Endothelial cell of umbilical vein (primary cell): Measurements from ENCODE around the gene C2CD4D. TPM values are rescaled to one million over a fixed set of nuclear protein-coding genes. Genes with fewer than 3 reads are reported as not detected.

ENCODE experiments used
- BruUV-seq: library from RNA; stranded (reverse); fragments of 400-500 nt; replicated peaks from 2 replicates; lab custom pipeline; 2021; lab: Mats Ljungman, UMichigan
- CTCF ChIA-PET: fragments of 300-600, 350-600 bp; sonication (Branson Sonifier 250); formaldehyde crosslinking; loops from one replicate; lab custom pipeline; 2021; ENCODE audit warnings: antibody characterized with exemption, inconsistent platforms; lab: Charles Lee
- POLR2A ChIA-PET: fragments of 300-600, 350-600 bp; sonication (Branson Sonifier 250); formaldehyde crosslinking; loops from one replicate; lab custom pipeline; 2021; ENCODE audit warnings: antibody characterized with exemption, inconsistent platforms; lab: Charles Lee
- DNase-seq: peaks from one replicate; pipeline ENCODE4 v3.0.0-alpha.2; 2011; ENCODE audit warnings: low read depth, low spot score
- FAIRE-seq: peaks from 2 replicates; lab custom pipeline; 2011; peaks lifted over from hg19 to GRCh38; lab: Jason Lieb, UNC
- H2AFZ ChIP-seq: 2 replicates; pipeline ENCODE4 v1.6.0; 2012; ENCODE audit warnings: low read depth, low read length, control low read depth, inconsistent platforms
- H3K27ac ChIP-seq: 2 replicates; pipeline ENCODE4 v1.5.1; 2011; ENCODE audit warnings: low read depth, mild to moderate bottlenecking, control low read depth, low read length, moderate library complexity; ENCODE audit not compliant: insufficient read depth
- H3K27me3 ChIP-seq, 2 experiments: 2 replicates each; pipeline versions ENCODE4 v1.6.0 to v1.6.1; 2011; ENCODE audit warnings: low read length in 2 of 2, mixed read lengths in 1 of 2; ENCODE audit not compliant: control insufficient read depth in 2 of 2, insufficient read depth in 2 of 2
- H3K36me3 ChIP-seq, 2 experiments: 2 replicates in 1 of 2; 3 replicates in 1 of 2; pipeline ENCODE4 v1.5.1; 2011; ENCODE audit warnings: low read length in 2 of 2, mild to moderate bottlenecking in 1 of 2, moderate library complexity in 1 of 2; ENCODE audit not compliant: control insufficient read depth in 2 of 2, insufficient read depth in 2 of 2; ENCODE audit errors: extremely low read depth in 1 of 2
- H3K4me1 ChIP-seq: 3 replicates; pipeline ENCODE4 v1.5.1; 2011; ENCODE audit warnings: mild to moderate bottlenecking, low read length; ENCODE audit not compliant: control insufficient read depth, insufficient read depth; ENCODE audit errors: extremely low read depth
- H3K4me2 ChIP-seq: 2 replicates; pipeline ENCODE4 v1.6.1; 2011; ENCODE audit warnings: low read length, control low read depth, mixed read lengths; ENCODE audit not compliant: insufficient read depth
- H3K4me3 ChIP-seq, 3 experiments: fragments of 200-600 bp in 1 of 3; sonication (generic), shearing (Covaris generic) in 1 of 3; replicated peaks in 1 of 3; 2 replicates each; pipeline ENCODE4 v1.5.1; 2011 to 2016; ENCODE audit warnings: control low read depth in 3 of 3, low read length in 3 of 3, mild to moderate bottlenecking in 2 of 3, inconsistent platforms in 1 of 3, low read depth in 1 of 3, moderate library complexity in 1 of 3; ENCODE audit not compliant: insufficient read depth in 1 of 3
- H3K79me2 ChIP-seq: 2 replicates; pipeline ENCODE4 v1.6.0; 2012; ENCODE audit warnings: low read length, inconsistent platforms; ENCODE audit not compliant: control insufficient read depth, insufficient read depth
- H3K9ac ChIP-seq: replicated peaks from 2 replicates; pipeline ENCODE3; 2011; ENCODE audit warnings: low read length, control low read depth; ENCODE audit not compliant: insufficient read depth; ENCODE audit errors: extremely low read depth
- H3K9me1 ChIP-seq: replicated peaks from 3 replicates; pipeline ENCODE4 v1.6.0; 2011; ENCODE audit warnings: mild to moderate bottlenecking, low read length; ENCODE audit not compliant: control insufficient read depth, insufficient read depth; ENCODE audit errors: extremely low read depth
- H3K9me3 ChIP-seq: replicated peaks from 2 replicates; pipeline ENCODE4 v1.5.1; 2012; ENCODE audit warnings: low read length, inconsistent platforms; ENCODE audit not compliant: control insufficient read depth, insufficient read depth
- H4K20me1 ChIP-seq: replicated peaks from 2 replicates; pipeline ENCODE3; 2011; ENCODE audit warnings: mild to moderate bottlenecking, low read length; ENCODE audit not compliant: control insufficient read depth, insufficient read depth; ENCODE audit errors: extremely low read depth
- EZH2 ChIP-seq: IDR thresholded peaks from 2 replicates; pipeline ENCODE4 v1.6.1; 2012; ENCODE audit warnings: borderline replicate concordance, low read depth, mild to moderate bottlenecking, moderate library complexity, low read length, inconsistent platforms; ENCODE audit not compliant: severe bottlenecking
- FOS ChIP-seq: IDR thresholded peaks from 2 replicates; pipeline ENCODE4 v1.6.1; 2011; ENCODE audit warnings: mild to moderate bottlenecking, low read length, moderate library complexity, borderline replicate concordance; ENCODE audit not compliant: insufficient read depth
- GATA2 ChIP-seq: IDR thresholded peaks from 2 replicates; pipeline ENCODE4 v1.7.0; 2011; ENCODE audit warnings: low read depth, mild to moderate bottlenecking, moderate library complexity, mixed read lengths, low read length; ENCODE audit not compliant: insufficient read length, insufficient read depth
- JUN ChIP-seq: IDR thresholded peaks from 2 replicates; pipeline ENCODE4 v1.6.1; 2011; ENCODE audit warnings: borderline replicate concordance, low read depth; ENCODE audit not compliant: insufficient read length, insufficient read depth
- MYC ChIP-seq: IDR thresholded peaks from one replicate; pipeline ENCODE4 v1.6.1; 2011; ENCODE audit warnings: mild to moderate bottlenecking, low read depth, low read length
- POLR2A ChIP-seq: IDR thresholded peaks from 2 replicates; pipeline ENCODE4 v1.6.1; 2012; ENCODE audit warnings: low read depth, mild to moderate bottlenecking, control low read depth, low read length
- POLR2AphosphoS5 ChIP-seq: IDR thresholded peaks from 2 replicates; pipeline ENCODE4 v1.6.1; 2012; ENCODE audit warnings: low read depth, mild to moderate bottlenecking, control low read depth, low read length, moderate library complexity; ENCODE audit not compliant: insufficient read depth
- dilution Hi-C: fragments of 300-500 bp; cut with MboI; formaldehyde crosslinking; loops from one replicate; pipeline ENCODE4 v1.15.0; 2019; ENCODE audit warnings: low sequenced_read_pairs; ENCODE audit not compliant: extremely low pct_ligation_motif_present
- intact Hi-C: fragments of 100-400 bp; cut with micrococcal nuclease; formaldehyde crosslinking; loops from one replicate; pipeline ENCODE4 v1.10.0; 2022
- polyA plus RNA-seq, 4 experiments: library from polyadenylated mRNA; depleted of rRNA in 3 of 4; stranded (reverse) in 3 of 4; unstranded in 1 of 4; fragments of >200 nt; gene quantifications; 2 replicates each; pipeline versions ENCODE4 v1.2.1 to v1.2.3, GENCODE V29; 2011 to 2012; ENCODE audit warnings: missing spikeins in 1 of 4
- total RNA-seq: library from RNA; stranded (reverse); gene quantifications from 2 replicates; pipeline ENCODE4 v1.2.3, GENCODE V29; 2021
- TF ChIP-seq, protein P1 (sequence below), 2 donors: IDR thresholded peaks; 1 replicate in 1 of 2; 2 replicates in 1 of 2; pipeline ENCODE4 v1.5.1; 2011; ENCODE audit warnings: low read length in 2 of 2, mild to moderate bottlenecking in 2 of 2, moderate library complexity in 2 of 2, control low read depth in 1 of 2, inconsistent platforms in 1 of 2, low read depth in 1 of 2; ENCODE audit not compliant: insufficient read depth in 1 of 2; ENCODE audit errors: extremely low read depth in 1 of 2
- TF ChIP-seq, protein P2 (sequence below): IDR thresholded peaks from 2 replicates; pipeline ENCODE4 v1.6.1; 2011; ENCODE audit not compliant: insufficient read depth, insufficient read length

The C2CD4D gene
- total and polyA plus RNA-seq, 2 donors (not counting 3 experiments of a cell fraction or from before 2014, with no cell fraction given) = not detected

DNA sequence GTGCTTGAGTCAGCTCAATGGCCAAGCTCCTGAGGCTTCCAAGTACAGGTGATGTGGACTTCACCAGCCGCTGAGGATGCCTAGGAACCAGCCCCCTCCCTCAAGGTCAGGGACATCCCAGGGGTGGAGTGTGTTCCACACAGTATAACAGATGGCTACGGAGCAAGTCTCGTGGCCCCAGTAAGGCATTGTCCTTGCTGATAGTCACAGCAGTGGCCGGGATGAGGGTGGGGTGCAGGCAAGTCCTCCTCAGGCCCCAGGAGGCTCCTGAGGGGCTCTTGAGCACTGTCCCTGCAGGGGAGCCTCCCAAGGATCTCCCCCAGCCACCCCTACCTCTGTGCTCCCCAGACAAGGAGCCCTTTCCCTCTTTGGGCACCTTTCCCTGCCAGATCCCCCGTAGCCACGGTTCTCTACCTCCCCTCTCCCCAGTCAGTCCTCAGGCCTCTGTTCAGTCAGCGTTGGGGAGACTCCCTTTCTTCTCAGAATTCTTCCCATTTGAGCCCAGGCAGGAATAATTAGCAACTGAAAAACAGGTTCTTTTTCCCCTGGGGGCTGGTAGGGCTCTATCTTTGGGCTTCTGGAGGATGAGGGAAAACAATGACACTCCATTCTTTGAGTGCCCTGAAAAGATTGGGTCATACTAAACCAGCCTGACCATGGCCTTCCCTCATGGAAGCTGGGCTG lies 21.0 kb upstream of the C2CD4D start:
- Histone ChIP-seq H3K79me2 (no peaks in the 10 kb centered on the region), H3K27me3 (no peaks in the 10 kb centered on the region), H3K9me3 (no peaks in the 10 kb centered on the region), H3K36me3 (no peaks in the 10 kb centered on the region), H4K20me1 (no peaks in the 10 kb centered on the region), H3K4me1 (peaks cover 7% of the 10 kb centered on the region), H3K27ac (no peak overlapping the region), H2AFZ (no peak overlapping the region), H3K4me2 (no peak overlapping the region), H3K9me1 (no peaks in the 10 kb centered on the region), H3K4me3 (no peak overlapping the region), H3K9ac (no peak overlapping the region)
- POLR2A ChIA-PET = no interaction called here
- intact Hi-C loops = no loop called here
- CTCF ChIA-PET = interaction anchor here (1.3 to 3.9 kb wide), 4 partner anchors 11 to 24 kb away, joined by 3 to 22 read pairs (median 6); no protein-coding TSS in a partner anchor
- dilution Hi-C loops = no loop called here
- no peak for FAIRE-seq
- BruUV-seq = no TSS peak
- DNase-seq = no peak
- TF ChIP-seq FOS (no peak), MYC (no peak), POLR2A (no peak), JUN (no peak), EZH2 (no peak), POLR2AphosphoS5 (no peak), GATA2 (no peak)
- TF ChIP-seq, protein P1, sequence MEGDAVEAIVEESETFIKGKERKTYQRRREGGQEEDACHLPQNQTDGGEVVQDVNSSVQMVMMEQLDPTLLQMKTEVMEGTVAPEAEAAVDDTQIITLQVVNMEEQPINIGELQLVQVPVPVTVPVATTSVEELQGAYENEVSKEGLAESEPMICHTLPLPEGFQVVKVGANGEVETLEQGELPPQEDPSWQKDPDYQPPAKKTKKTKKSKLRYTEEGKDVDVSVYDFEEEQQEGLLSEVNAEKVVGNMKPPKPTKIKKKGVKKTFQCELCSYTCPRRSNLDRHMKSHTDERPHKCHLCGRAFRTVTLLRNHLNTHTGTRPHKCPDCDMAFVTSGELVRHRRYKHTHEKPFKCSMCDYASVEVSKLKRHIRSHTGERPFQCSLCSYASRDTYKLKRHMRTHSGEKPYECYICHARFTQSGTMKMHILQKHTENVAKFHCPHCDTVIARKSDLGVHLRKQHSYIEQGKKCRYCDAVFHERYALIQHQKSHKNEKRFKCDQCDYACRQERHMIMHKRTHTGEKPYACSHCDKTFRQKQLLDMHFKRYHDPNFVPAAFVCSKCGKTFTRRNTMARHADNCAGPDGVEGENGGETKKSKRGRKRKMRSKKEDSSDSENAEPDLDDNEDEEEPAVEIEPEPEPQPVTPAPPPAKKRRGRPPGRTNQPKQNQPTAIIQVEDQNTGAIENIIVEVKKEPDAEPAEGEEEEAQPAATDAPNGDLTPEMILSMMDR (IDR thresholded peaks at IDR 0.05; ENCODE audit: extremely low read depth in 1 of 2, insufficient read depth in 1 of 2, low read depth in 1 of 2, low read length in 2 of 2) = no peak
- TF ChIP-seq, protein P2, sequence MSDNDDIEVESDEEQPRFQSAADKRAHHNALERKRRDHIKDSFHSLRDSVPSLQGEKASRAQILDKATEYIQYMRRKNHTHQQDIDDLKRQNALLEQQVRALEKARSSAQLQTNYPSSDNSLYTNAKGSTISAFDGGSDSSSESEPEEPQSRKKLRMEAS = no peak
